GM10266 (cell line): ENCODE results near the gene CYP26A1.

Source experiments
- DNase-seq: peaks from one replicate; pipeline ENCODE4 v3.0.0; 2012; ENCODE audit errors: extremely low spot score
- CTCF ChIP-seq: IDR thresholded peaks from 2 replicates; pipeline ENCODE4 v1.5.1; 2012; ENCODE audit warnings: mild to moderate bottlenecking, low read depth; ENCODE audit not compliant: control insufficient read depth, insufficient read depth; ENCODE audit errors: missing control alignments

Gene CYP26A1

DNA sequence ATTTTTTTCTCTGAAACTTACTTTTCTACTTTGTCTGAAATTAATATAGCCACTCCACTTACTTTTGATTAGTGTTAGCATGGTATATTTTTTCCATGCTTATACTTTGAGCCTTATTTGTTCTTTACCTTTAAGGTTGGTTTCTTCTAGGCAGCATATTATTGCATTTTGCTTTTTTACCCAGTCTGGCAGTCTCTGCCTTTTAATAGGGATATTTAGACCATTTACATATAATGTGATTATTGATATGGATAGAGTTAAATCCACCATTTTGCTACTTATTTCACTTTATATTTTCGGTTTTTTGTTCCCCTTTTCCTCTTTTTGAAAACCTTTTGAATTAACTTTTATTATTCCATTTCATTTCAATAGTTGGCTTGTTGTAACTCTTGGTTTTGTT is 30.3 kb downstream of the CYP26A1 start:
- no peak for TF ChIP-seq CTCF
- DNase-seq, result no peak

DNA sequence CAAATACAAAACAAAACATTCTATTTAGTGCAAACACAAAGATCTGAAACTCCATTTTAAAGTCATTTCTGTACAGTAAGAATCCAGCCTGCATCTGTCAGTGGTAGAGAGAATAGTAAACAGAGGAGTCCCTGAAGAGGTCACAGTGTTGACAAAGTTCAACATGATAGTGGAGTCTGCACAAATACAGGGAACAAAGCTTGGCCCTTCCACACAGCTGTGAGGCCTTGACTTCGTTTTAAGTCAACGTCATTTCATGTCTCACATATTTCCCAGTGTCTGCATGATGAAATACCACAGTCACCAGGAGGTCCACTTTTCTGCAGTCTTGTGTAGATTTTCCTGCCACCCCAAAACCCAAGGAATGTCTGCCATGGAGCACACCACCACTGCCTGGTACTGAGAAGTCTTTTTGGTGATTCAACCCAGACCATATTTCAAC is 33.0 kb downstream of the CYP26A1 start:
- no peak for TF ChIP-seq CTCF

DNA sequence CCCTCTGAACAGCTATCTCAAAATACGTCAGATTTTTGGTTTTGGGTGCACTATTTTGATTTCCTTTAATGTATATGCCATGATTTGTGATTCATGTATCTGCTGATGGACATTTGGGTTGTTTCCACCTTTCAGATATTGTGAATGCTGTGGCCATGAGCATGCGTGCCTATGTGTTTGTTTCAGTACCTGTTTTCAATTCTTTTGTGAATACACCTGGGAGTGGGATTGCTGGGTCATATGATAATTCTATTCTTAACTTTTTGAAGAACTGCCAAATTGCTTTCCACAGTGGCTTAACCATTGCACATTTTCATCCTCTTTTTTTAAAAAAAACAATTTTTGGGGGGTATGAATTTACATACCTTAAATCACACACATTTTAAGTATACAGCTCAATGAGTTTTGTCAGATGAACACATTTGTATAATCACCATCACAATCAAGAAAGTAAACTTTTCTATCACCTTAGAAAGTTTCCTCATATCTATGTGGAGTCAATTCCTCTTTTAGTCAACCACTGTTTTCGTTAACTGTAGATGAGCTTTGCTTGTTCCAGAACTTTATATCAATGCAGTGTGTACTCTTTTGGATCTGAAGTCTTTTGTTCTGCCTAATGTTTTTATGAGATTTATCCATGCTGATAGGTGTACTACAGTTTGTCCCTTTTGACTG is 36.9 kb downstream of the CYP26A1 start:
- no peak for TF ChIP-seq CTCF
- DNase-seq, result no peak

More for the DNA sequence above, 33.0 kb downstream of the CYP26A1 start:
- no peak for DNase-seq

GRCh38 chr10:93113042-93113441 is 39.3 kb downstream of the CYP26A1 start:
- no peak for TF ChIP-seq CTCF
- DNase-seq, result no peak

DNA sequence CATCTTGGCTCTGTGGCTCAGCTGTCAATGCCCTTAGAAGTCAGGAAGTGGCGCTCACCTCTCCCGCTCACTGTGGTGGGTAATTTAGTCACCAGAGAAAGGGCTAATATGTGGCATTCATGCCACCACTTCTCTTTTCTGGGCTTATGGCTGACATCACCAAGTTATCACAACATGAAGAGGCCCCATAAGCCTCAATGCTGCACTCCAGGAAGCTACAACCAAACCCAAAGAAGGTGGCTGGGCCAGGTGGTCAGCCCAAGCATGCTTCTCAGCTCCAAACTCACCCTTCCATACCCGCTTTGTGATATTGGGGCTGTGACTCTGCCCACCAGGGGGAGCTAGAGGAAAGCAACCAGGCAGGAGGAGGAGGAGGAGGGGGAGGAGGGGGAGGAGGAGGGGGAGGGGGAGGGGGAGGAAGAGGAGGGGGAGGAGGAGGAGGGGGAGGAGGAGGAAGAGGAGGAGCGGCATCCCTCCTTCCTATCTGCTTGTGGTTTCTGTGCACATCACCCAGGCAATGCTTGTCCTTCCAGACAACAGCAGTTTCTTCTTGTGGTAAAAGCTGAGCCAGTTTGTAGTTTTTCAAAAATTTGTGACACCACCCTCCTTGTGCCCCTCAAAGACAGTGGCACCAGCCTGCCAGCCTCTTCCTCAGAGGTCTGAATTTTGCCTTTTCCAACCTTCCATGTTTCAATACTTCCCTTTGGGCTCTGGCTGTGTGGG is 42.1 kb downstream of the CYP26A1 start:
- DNase-seq, result peak; percentile 67
- TF ChIP-seq CTCF, result peak; percentile 80

- no peak for DNase-seq
- no peak for TF ChIP-seq CTCF
Measured at GRCh38 chr10:93121311-93121710, 47.6 kb downstream of the CYP26A1 start.

- DNase-seq, result no peak
- TF ChIP-seq CTCF, result no peak
Measured at GRCh38 chr10:93123766-93124165, 50.1 kb downstream of the CYP26A1 start.
